CD4-positive, alpha-beta T cell (primary cell): ENCODE results near the gene DENND11. TPM values are rescaled to one million over a fixed set of nuclear protein-coding genes. Genes with fewer than 3 reads are reported as not detected.
A peak's percentile ranks its signal among the peaks of the same experiment; 100 is the strongest.

Experiments
- ATAC-seq: fragments of 200-7000 bp; cut with Tn5 transposase; one replicate; pipeline ENCODE4 v1.10.0; 2022; ENCODE audit warnings: mild to moderate bottlenecking; ENCODE audit not compliant: poor library complexity
- CTCF ChIA-PET: fragments of 350-600 bp; sonication (Branson Sonifier 250); formaldehyde crosslinking; loops from one replicate; lab custom pipeline; 2021; ENCODE audit warnings: antibody characterized with exemption, inconsistent platforms; lab: Charles Lee
- POLR2A ChIA-PET: fragments of 350-600 bp; sonication (Branson Sonifier 250); formaldehyde crosslinking; loops from one replicate; lab custom pipeline; 2021; ENCODE audit warnings: antibody characterized with exemption, inconsistent platforms; lab: Charles Lee
- DNase-seq, 14 experiments: peaks; one replicate each; pipeline ENCODE4 v3.0.0-alpha.2; 2013 to 2020; ENCODE audit warnings: mixed read lengths in 2 of 14
- H3K27ac ChIP-seq, 2 donors: one replicate each; pipeline versions ENCODE4 v1.5.1 to v1.7.0; 2013; ENCODE audit warnings: low read length in 2 of 2, low read depth in 1 of 2, mild to moderate bottlenecking in 1 of 2
- H3K27me3 ChIP-seq, 2 experiments: 1 replicate in 1 of 2; 2 replicates in 1 of 2; pipeline versions ENCODE4 v1.6.1 to v1.7.0; 2013; ENCODE audit warnings: low read length in 2 of 2, control low read depth in 1 of 2, mild to moderate bottlenecking in 1 of 2, moderate library complexity in 1 of 2; ENCODE audit not compliant: insufficient read depth in 2 of 2, control insufficient read depth in 1 of 2
- H3K36me3 ChIP-seq: one replicate; pipeline ENCODE4 v1.6.1; 2013; ENCODE audit warnings: low read length, control low read depth; ENCODE audit not compliant: insufficient read depth
- H3K4me1 ChIP-seq: one replicate; pipeline ENCODE4 v1.6.1; 2013; ENCODE audit warnings: low read length, control low read depth; ENCODE audit not compliant: insufficient read depth
- H3K4me3 ChIP-seq: one replicate; pipeline ENCODE4 v1.5.1; 2013; ENCODE audit warnings: mild to moderate bottlenecking, low read length, moderate library complexity
- H3K9me3 ChIP-seq, 2 experiments: 1 replicate in 1 of 2; 2 replicates in 1 of 2; pipeline versions ENCODE4 v1.6.1 to v1.7.0; 2013; ENCODE audit warnings: low read length in 2 of 2, mild to moderate bottlenecking in 2 of 2, control low read depth in 1 of 2, moderate library complexity in 1 of 2; ENCODE audit not compliant: control insufficient read depth in 1 of 2, insufficient read depth in 1 of 2
- H3K27ac Mint-ChIP-seq: one replicate; pipeline ENCODE4 v1.8.0; 2020; ENCODE audit warnings: mixed read lengths
- H3K27me3 Mint-ChIP-seq: one replicate; pipeline ENCODE4 v1.8.0; 2021; ENCODE audit warnings: mixed read lengths
- H3K36me3 Mint-ChIP-seq: one replicate; pipeline ENCODE4 v1.8.0; 2021; ENCODE audit warnings: low read depth, mixed read lengths
- H3K4me1 Mint-ChIP-seq: one replicate; pipeline ENCODE4 v1.8.0; 2021; ENCODE audit warnings: low read depth, mixed read lengths
- H3K4me3 Mint-ChIP-seq: one replicate; pipeline ENCODE4 v1.8.0; 2020; ENCODE audit warnings: mild to moderate bottlenecking, mixed read lengths
- H3K9me3 Mint-ChIP-seq: one replicate; pipeline ENCODE4 v1.8.0; 2020; ENCODE audit warnings: mixed read lengths
- intact Hi-C, 2 experiments: fragments of 100-400 bp; cut with DNase I in 1 of 2; cut with micrococcal nuclease in 1 of 2; formaldehyde crosslinking; loops; one replicate each; pipeline versions ENCODE4 v1.15.1 to v1.9.0; 2023 to 2025; cut with DNase I, micrococcal nuclease
- total RNA-seq, 174 experiments: library from RNA in 2 of 174; stranded (reverse) in 2 of 174; gene quantifications; one replicate each; pipeline ENCODE4 v1.2.3 and lab custom pipeline; 2021 to 2026
- TF ChIP-seq, protein P1 (sequence below): fragments of 200-600 bp; IDR thresholded peaks from one replicate; pipeline ENCODE4 v1.8.0; 2022; ENCODE audit warnings: antibody characterized with exemption, mild to moderate bottlenecking

The DENND11 gene
- total RNA-seq, 2 experiments from 2014 or later = 39.2 to 41.1 TPM

DNA sequence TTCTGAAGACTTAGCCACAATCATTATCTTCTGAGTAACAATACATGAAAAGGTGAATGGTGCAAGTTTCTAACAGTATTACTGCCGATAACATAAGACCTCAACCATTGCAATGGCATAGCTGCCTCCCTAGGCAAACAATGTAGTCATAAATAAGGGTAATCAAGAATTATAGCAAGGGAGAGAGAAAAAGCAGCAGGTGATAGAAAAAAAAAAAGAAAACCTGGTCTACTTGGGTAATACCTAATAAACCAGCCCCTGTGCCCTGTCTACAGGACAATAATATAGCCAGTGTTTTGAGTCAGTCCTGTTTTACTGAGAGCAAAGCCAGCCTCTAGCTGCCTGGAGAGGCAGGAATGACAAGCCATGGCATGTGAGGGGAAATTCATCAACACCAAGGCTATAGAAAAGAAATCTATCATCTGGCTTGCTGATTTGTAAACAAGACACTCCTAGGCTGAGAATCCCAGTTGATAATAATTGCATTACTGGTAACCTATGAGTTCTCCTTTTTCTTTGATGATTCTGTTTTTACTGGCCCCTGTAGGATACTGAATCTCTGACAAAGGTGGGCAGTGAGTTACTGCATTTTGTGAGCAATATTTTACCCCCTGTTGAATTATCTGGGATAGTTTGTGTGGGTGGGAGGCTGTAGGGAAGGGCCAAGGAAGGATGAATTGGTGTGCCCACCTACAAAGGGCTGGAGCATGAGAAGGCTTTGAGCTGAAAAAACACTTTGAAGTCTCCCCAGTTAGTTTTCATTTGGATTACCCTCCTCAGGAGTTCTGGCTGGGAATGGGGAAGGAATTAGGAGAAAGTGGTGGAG lies 4.5 kb upstream of the DENND11 start:
- Mint-ChIP-seq H3K27ac (no peak overlapping the region), H3K4me3 (peak overlapping the region; percentile 18), H3K27me3 (no peaks in the 10 kb centered on the region), H3K9me3 (no peaks in the 10 kb centered on the region), H3K36me3 (peaks cover 1% of the 10 kb centered on the region), H3K4me1 (peaks cover 5% of the 10 kb centered on the region)
- Histone ChIP-seq H3K4me3 (no peak overlapping the region), H3K4me1 (peaks cover 7% of the 10 kb centered on the region), H3K36me3 (no peaks in the 10 kb centered on the region), H3K27ac (no peak overlapping the region), H3K27me3 (no peaks in the 10 kb centered on the region), H3K9me3 (no peaks in the 10 kb centered on the region)
- intact Hi-C loops = no loop called here
- CTCF ChIA-PET = no interaction called here
- TF ChIP-seq, protein P1, sequence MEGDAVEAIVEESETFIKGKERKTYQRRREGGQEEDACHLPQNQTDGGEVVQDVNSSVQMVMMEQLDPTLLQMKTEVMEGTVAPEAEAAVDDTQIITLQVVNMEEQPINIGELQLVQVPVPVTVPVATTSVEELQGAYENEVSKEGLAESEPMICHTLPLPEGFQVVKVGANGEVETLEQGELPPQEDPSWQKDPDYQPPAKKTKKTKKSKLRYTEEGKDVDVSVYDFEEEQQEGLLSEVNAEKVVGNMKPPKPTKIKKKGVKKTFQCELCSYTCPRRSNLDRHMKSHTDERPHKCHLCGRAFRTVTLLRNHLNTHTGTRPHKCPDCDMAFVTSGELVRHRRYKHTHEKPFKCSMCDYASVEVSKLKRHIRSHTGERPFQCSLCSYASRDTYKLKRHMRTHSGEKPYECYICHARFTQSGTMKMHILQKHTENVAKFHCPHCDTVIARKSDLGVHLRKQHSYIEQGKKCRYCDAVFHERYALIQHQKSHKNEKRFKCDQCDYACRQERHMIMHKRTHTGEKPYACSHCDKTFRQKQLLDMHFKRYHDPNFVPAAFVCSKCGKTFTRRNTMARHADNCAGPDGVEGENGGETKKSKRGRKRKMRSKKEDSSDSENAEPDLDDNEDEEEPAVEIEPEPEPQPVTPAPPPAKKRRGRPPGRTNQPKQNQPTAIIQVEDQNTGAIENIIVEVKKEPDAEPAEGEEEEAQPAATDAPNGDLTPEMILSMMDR = no peak
- POLR2A ChIA-PET = no interaction called here
- DNase-seq (no peak), ATAC-seq (no peak)

DNA sequence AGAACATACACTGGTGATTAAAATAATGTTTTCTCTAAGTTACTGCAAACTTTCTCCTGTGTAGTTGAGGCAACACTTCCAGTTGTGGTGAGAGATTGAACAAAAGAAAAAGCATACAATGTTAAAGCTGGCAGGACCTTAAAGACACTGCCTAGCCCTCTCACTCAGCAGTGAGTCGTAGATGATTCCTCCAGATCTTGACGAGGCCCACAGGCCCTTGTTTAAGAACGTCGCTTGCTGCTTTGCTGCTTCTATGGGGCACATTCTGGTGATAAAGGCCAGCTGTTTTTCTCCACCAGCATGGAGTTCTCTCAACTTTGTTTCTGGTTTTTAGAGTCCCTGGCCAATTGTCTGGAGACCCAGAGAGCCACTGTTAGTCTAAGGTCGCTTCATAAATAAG lies 2.8 kb upstream of the DENND11 start:
- H3K4me3 Mint-ChIP-seq = no peak overlapping the region
- H3K27me3 Mint-ChIP-seq = no peaks in the 10 kb centered on the region
- POLR2A ChIA-PET = no interaction called here
- Histone ChIP-seq H3K4me3 (no peak overlapping the region), H3K27ac (no peak overlapping the region), H3K9me3 (no peaks in the 10 kb centered on the region), H3K27me3 (no peaks in the 10 kb centered on the region), H3K36me3 (no peaks in the 10 kb centered on the region), H3K4me1 (peaks cover 17% of the 10 kb centered on the region)
- no peaks in the 10 kb centered on the region for H3K9me3 Mint-ChIP-seq
- DNase-seq = no peak
- ATAC-seq = no peak
- H3K36me3 Mint-ChIP-seq = peaks cover 8% of the 10 kb centered on the region
- H3K27ac Mint-ChIP-seq = no peak overlapping the region
- peaks cover 23% of the 10 kb centered on the region for H3K4me1 Mint-ChIP-seq
- TF ChIP-seq, protein P1 = no peak
- CTCF ChIA-PET = no interaction called here
- intact Hi-C loops = no loop called here

DNA sequence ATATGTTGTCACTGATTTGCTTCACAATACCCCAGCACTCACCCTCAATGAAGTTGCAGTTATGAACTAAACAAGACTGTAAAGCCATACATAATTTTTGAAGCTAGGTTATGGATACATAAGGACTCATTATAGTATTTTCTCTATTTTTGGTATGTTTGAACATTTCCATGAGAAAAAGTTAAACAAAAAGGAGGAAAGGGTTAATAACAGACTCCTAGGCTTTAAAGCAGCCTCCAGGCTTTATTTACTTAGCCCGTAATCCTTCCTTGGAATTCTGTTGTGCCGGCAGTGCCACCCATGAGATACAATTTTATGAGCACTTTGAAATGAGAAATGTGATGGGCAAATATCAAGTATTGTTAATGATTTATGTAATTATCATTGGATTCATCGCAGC lies 2.1 kb upstream of the DENND11 start:
- Mint-ChIP-seq H3K27me3 (no peaks in the 10 kb centered on the region), H3K9me3 (no peaks in the 10 kb centered on the region), H3K27ac (no peak overlapping the region), H3K4me3 (no peak overlapping the region), H3K36me3 (peaks cover 8% of the 10 kb centered on the region), H3K4me1 (peaks cover 29% of the 10 kb centered on the region)
- TF ChIP-seq, protein P1 = no peak
- no peaks in the 10 kb centered on the region for H3K27me3 ChIP-seq
- intact Hi-C loops = no loop called here
- H3K4me1 ChIP-seq = peaks cover 22% of the 10 kb centered on the region
- no peak for DNase-seq
- POLR2A ChIA-PET = no interaction called here
- no peaks in the 10 kb centered on the region for H3K9me3 ChIP-seq
- no peak overlapping the region for H3K27ac ChIP-seq
- CTCF ChIA-PET = interaction anchor here (4.5 kb wide), 1 partner anchor 34 kb away, joined by 38 read pairs; the partner anchor contains the start of gene SSBP1
- H3K4me3 ChIP-seq = no peak overlapping the region
- no peak for ATAC-seq
- H3K36me3 ChIP-seq = no peaks in the 10 kb centered on the region
